ENCODE measurements around the gene SELPLG.
"Not testable (repeated sequence)": the region's sequence is repeated elsewhere in the genome, so short reads cannot be mapped to it uniquely, and the experiment has no call there.

SELPLG gene

GRCh38 chr12:108576660-108577234, 56.9 kb downstream of the SELPLG start:
- H3K4me3 ChIP-seq (ENCODE audit: low read depth, low read length) = no peak overlapping the region
- in situ Hi-C loops (cut with HindIII; ENCODE audit: low sequenced_read_pairs) = no loop called here
- DNase-seq (ENCODE audit: low read depth, low spot score) = peak; percentile 52
- TF ChIP-seq, protein P1, sequence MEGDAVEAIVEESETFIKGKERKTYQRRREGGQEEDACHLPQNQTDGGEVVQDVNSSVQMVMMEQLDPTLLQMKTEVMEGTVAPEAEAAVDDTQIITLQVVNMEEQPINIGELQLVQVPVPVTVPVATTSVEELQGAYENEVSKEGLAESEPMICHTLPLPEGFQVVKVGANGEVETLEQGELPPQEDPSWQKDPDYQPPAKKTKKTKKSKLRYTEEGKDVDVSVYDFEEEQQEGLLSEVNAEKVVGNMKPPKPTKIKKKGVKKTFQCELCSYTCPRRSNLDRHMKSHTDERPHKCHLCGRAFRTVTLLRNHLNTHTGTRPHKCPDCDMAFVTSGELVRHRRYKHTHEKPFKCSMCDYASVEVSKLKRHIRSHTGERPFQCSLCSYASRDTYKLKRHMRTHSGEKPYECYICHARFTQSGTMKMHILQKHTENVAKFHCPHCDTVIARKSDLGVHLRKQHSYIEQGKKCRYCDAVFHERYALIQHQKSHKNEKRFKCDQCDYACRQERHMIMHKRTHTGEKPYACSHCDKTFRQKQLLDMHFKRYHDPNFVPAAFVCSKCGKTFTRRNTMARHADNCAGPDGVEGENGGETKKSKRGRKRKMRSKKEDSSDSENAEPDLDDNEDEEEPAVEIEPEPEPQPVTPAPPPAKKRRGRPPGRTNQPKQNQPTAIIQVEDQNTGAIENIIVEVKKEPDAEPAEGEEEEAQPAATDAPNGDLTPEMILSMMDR (IDR thresholded peaks at IDR 0.05; ENCODE audit: low read depth, low read length) = no peak

GRCh38 chr12:108575199-108575912, 58.3 kb downstream of the SELPLG start:
- no peak overlapping the region for H3K4me3 ChIP-seq (ENCODE audit: low read depth, low read length)
- no peak for DNase-seq (ENCODE audit: low read depth, low spot score)
- in situ Hi-C loops (cut with HindIII; ENCODE audit: low sequenced_read_pairs) = no loop called here
- TF ChIP-seq, protein P1 (IDR thresholded peaks at IDR 0.05; ENCODE audit: low read depth, low read length) = no peak

- in situ Hi-C loops (cut with HindIII; ENCODE audit: low sequenced_read_pairs); H3K4me3 ChIP-seq (ENCODE audit: low read depth, low read length); DNase-seq (ENCODE audit: low read depth, low spot score): not testable (repeated sequence)
These were observed 59.4 kb downstream of the SELPLG start for GRCh38 chr12:108574276-108574675.

GRCh38 chr12:108573317-108573716, 60.4 kb downstream of the SELPLG start:
- TF ChIP-seq, protein P1 (IDR thresholded peaks at IDR 0.05; ENCODE audit: low read depth, low read length) = no peak
- in situ Hi-C loops (cut with HindIII; ENCODE audit: low sequenced_read_pairs) = no loop called here
- no peak overlapping the region for H3K4me3 ChIP-seq (ENCODE audit: low read depth, low read length)
- DNase-seq (ENCODE audit: low read depth, low spot score) = no peak

- H3K4me3 ChIP-seq (ENCODE audit: low read depth, low read length) = no peak overlapping the region
- TF ChIP-seq, protein P1 (IDR thresholded peaks at IDR 0.05; ENCODE audit: low read depth, low read length) = no peak
- DNase-seq (ENCODE audit: low read depth, low spot score) = no peak
- in situ Hi-C loops (cut with HindIII; ENCODE audit: low sequenced_read_pairs) = no loop called here
These were observed 61.4 kb downstream of the SELPLG start for GRCh38 chr12:108572166-108572790.
